Type B pancreatic cell (in vitro differentiated cells): ENCODE results near the gene BAD. TPM values are rescaled to one million over a fixed set of nuclear protein-coding genes. Genes with fewer than 3 reads are reported as not detected.

Experiments
- DNase-seq: peaks from one replicate; pipeline ENCODE4 v3.0.0; 2021; ENCODE audit warnings: mixed read lengths; ENCODE audit not compliant: unreplicated experiment; ENCODE audit errors: extremely low spot score
- H3K27ac Mint-ChIP-seq: 2 replicates; pipeline ENCODE4 v1.8.0; 2021; ENCODE audit warnings: mild to moderate bottlenecking, mixed read lengths
- H3K27me3 Mint-ChIP-seq: 2 replicates; pipeline ENCODE4 v1.8.0; 2021; ENCODE audit warnings: mixed read lengths
- H3K36me3 Mint-ChIP-seq: 2 replicates; pipeline ENCODE4 v1.8.0; 2021; ENCODE audit warnings: mixed read lengths
- H3K4me1 Mint-ChIP-seq: one replicate; pipeline ENCODE4 v1.8.0; 2021; ENCODE audit warnings: mixed read lengths; ENCODE audit not compliant: unreplicated experiment
- H3K4me3 Mint-ChIP-seq: 2 replicates; pipeline ENCODE4 v1.8.0; 2021; ENCODE audit warnings: mild to moderate bottlenecking, mixed read lengths
- H3K9me3 Mint-ChIP-seq: 2 replicates; pipeline ENCODE4 v1.8.0; 2021; ENCODE audit warnings: mixed read lengths
- CTCF ChIP-seq: fragments of 200-600 bp; sonication (generic); conservative IDR thresholded peaks from 2 replicates; pipeline ENCODE4 v1.5.0; 2021; ENCODE audit warnings: antibody characterized with exemption, mild to moderate bottlenecking
- total RNA-seq: library from RNA; stranded (reverse); gene quantifications from 2 replicates; pipeline ENCODE4 v1.2.1, GENCODE V29; 2021; ENCODE audit warnings: low replicate concordance

The BAD gene
- total RNA-seq, 1 donor from 2014 or later = 48.7 TPM

GRCh38 chr11:64239662-64240434, 44.6 kb downstream of the BAD start:
- Mint-ChIP-seq H3K4me1 (peaks cover 16% of the 10 kb centered on the region), H3K4me3 (peak overlapping the region; percentile 91), H3K9me3 (no peaks in the 10 kb centered on the region), H3K27ac (peak overlapping the region; percentile 100), H3K27me3 (no peaks in the 10 kb centered on the region), H3K36me3 (peaks cover 3% of the 10 kb centered on the region)
- no peak for TF ChIP-seq CTCF
- no peak for DNase-seq

GRCh38 chr11:64238999-64239398, 45.5 kb downstream of the BAD start:
- no peak for DNase-seq
- H3K4me3 Mint-ChIP-seq = peak overlapping the region; percentile 59
- peaks cover 3% of the 10 kb centered on the region for H3K36me3 Mint-ChIP-seq
- no peaks in the 10 kb centered on the region for H3K27me3 Mint-ChIP-seq
- TF ChIP-seq CTCF = no peak
- H3K4me1 Mint-ChIP-seq = peaks cover 16% of the 10 kb centered on the region
- H3K9me3 Mint-ChIP-seq = no peaks in the 10 kb centered on the region
- H3K27ac Mint-ChIP-seq = peak overlapping the region; percentile 100

- peak overlapping the region; percentile 100 for H3K27ac Mint-ChIP-seq
These were observed 46.4 kb downstream of the BAD start for GRCh38 chr11:64238076-64238475.

GRCh38 chr11:64237484-64237951, 46.9 kb downstream of the BAD start:
- H3K27ac Mint-ChIP-seq = peak overlapping the region; percentile 76
- H3K27me3 Mint-ChIP-seq = no peaks in the 10 kb centered on the region
- peaks cover 21% of the 10 kb centered on the region for H3K4me1 Mint-ChIP-seq
- no peaks in the 10 kb centered on the region for H3K9me3 Mint-ChIP-seq
- DNase-seq = no peak
- TF ChIP-seq CTCF = no peak
- peak overlapping the region; percentile 73 for H3K4me3 Mint-ChIP-seq
- H3K36me3 Mint-ChIP-seq = peaks cover 3% of the 10 kb centered on the region

More at GRCh38 chr11:64238076-64238475, 46.4 kb downstream of the BAD start:
- DNase-seq = no peak
- Mint-ChIP-seq H3K36me3 (peaks cover 3% of the 10 kb centered on the region), H3K9me3 (no peaks in the 10 kb centered on the region), H3K4me1 (peaks cover 16% of the 10 kb centered on the region), H3K4me3 (peak overlapping the region; percentile 73), H3K27me3 (no peaks in the 10 kb centered on the region)
- TF ChIP-seq CTCF = no peak

GRCh38 chr11:64235437-64236161, 48.9 kb downstream of the BAD start:
- H3K36me3 Mint-ChIP-seq = peaks cover 3% of the 10 kb centered on the region
- H3K4me3 Mint-ChIP-seq = peak overlapping the region; percentile 86
- no peaks in the 10 kb centered on the region for H3K9me3 Mint-ChIP-seq
- DNase-seq = no peak
- peaks cover 21% of the 10 kb centered on the region for H3K4me1 Mint-ChIP-seq
- H3K27me3 Mint-ChIP-seq = no peaks in the 10 kb centered on the region
- TF ChIP-seq CTCF = no peak
- H3K27ac Mint-ChIP-seq = peak overlapping the region; percentile 85
